K562 (cell line): ENCODE measurements around the gene SERTAD2. TPM values are rescaled to one million over a fixed set of nuclear protein-coding genes. Genes with fewer than 3 reads are reported as not detected.

Source experiments
- ATF6 ChIP-seq: sonication (generic); formaldehyde crosslinking; IDR thresholded peaks from 2 replicates; pipeline ENCODE4 v1.4.0; 2020; ENCODE audit warnings: mild to moderate bottlenecking, missing genetic modification reagents
- HES1 ChIP-seq: fragments of 450-650 bp; IDR thresholded peaks from 2 replicates; pipeline ENCODE4 v1.6.1; 2016; ENCODE audit warnings: low read depth, mild to moderate bottlenecking, moderate library complexity
- HINFP ChIP-seq: fragments of 450-650 bp; conservative IDR thresholded peaks from 2 replicates; pipeline ENCODE4 v1.6.1; 2016; ENCODE audit warnings: missing genetic modification characterization, low read depth, mild to moderate bottlenecking, control low read depth, missing compliant biosample characterization
- HMG20B ChIP-seq: fragments of 250-450 bp; sonication (Bioruptor Pico); IDR thresholded peaks from 2 replicates; pipeline ENCODE4 v1.5.0; 2021; ENCODE audit warnings: mild to moderate bottlenecking
- LCOR ChIP-seq: sonication (generic); formaldehyde crosslinking; IDR thresholded peaks from 2 replicates; pipeline ENCODE4 v1.8.0; 2022; ENCODE audit warnings: mild to moderate bottlenecking, missing genetic modification reagents
- MAZ ChIP-seq, 2 experiments: fragments of 450-650 bp in 1 of 2; sonication (generic) in 1 of 2; formaldehyde crosslinking; IDR thresholded peaks in 1 of 2; conservative IDR thresholded peaks in 1 of 2; 2 replicates each; pipeline versions ENCODE4 v1.4.0 to v1.5.0; 2020; ENCODE audit warnings: mild to moderate bottlenecking in 1 of 2, missing genetic modification reagents in 1 of 2
- MNT ChIP-seq, 2 experiments: fragments of 450-650 bp; conservative IDR thresholded peaks; 2 replicates each; pipeline ENCODE4 v1.6.1; 2017; ENCODE audit warnings: mild to moderate bottlenecking in 2 of 2, moderate library complexity in 2 of 2
- MTA3 ChIP-seq: fragments of 450-650 bp; formaldehyde crosslinking; IDR thresholded peaks from 2 replicates; pipeline ENCODE4 v1.6.1; 2017; ENCODE audit warnings: mild to moderate bottlenecking, borderline replicate concordance
- POLR2AphosphoS5 ChIP-seq: IDR thresholded peaks from 2 replicates; pipeline ENCODE4 v1.6.1; 2011; ENCODE audit warnings: mild to moderate bottlenecking, low read depth, low read length, moderate library complexity; ENCODE audit not compliant: control insufficient read depth, insufficient read depth
- POLR2H ChIP-seq: IDR thresholded peaks from 2 replicates; pipeline ENCODE4 v1.6.1; 2016; ENCODE audit warnings: missing genetic modification characterization, low read depth, mild to moderate bottlenecking, control low read depth, missing compliant biosample characterization, moderate library complexity
- TARDBP ChIP-seq: fragments of 450-650 bp; IDR thresholded peaks from 2 replicates; pipeline ENCODE4 v1.6.1; 2016
- TCF7L2 ChIP-seq: fragments of 150-350 bp; IDR thresholded peaks from 2 replicates; pipeline ENCODE4 v1.6.1; 2016; ENCODE audit warnings: low read depth, mild to moderate bottlenecking, low read length, moderate library complexity
- TSHZ1 ChIP-seq: fragments of 250-450 bp; sonication (Bioruptor Pico); IDR thresholded peaks from 2 replicates; pipeline ENCODE4 v1.4.0; 2020; ENCODE audit warnings: mild to moderate bottlenecking, moderate library complexity
- ZNF23 ChIP-seq: fragments of 250-450 bp; sonication (Bioruptor Pico); IDR thresholded peaks from 2 replicates; pipeline ENCODE4 v1.4.0; 2020; ENCODE audit warnings: mild to moderate bottlenecking
- polyA plus RNA-seq, 8 experiments: library from polyadenylated mRNA; depleted of rRNA in 4 of 8; stranded (reverse) in 5 of 8; unstranded in 3 of 8; fragments of >200 nt; fragmentation: Nextera tagmentation in 2 of 8; fragmentation: Illumina TruSeq in 1 of 8; extraction: Ambion mirVana in 2 of 8; extraction: Trizol in 1 of 8; gene quantifications; 2 replicates each; pipeline versions ENCODE4 v1.2.1 to v1.2.3, GENCODE V29; 2011 to 2014; ENCODE audit warnings: inconsistent platforms in 1 of 8, missing spikeins in 1 of 8
- total RNA-seq, 7 experiments: library from RNA; depleted of rRNA in 6 of 7; stranded (reverse); fragments of >200 nt in 6 of 7; fragmentation: Illumina TruSeq in 2 of 7; extraction: Trizol in 2 of 7; gene quantifications; 2 replicates each; pipeline versions ENCODE4 v1.2.1 to v1.2.3, GENCODE V29; 2011 to 2021; ENCODE audit warnings: low replicate concordance in 1 of 7

The SERTAD2 gene
- total and polyA plus RNA-seq, 9 of the 15 experiments (the other 6 are each of a cell fraction or from before 2014, with no cell fraction given): 3.0 to 12.5 (median 6.1) TPM

- TF ChIP-seq HINFP (tag) (no peak), MNT (conservative IDR thresholded peaks at IDR 0.05) (peak; percentile 34 to 65; a peak in 2 of 4 replicates), POLR2AphosphoS5 (peak; percentile 68), POLR2H (0 out of 2 replicates have a peak, but pooled peaks have one; percentile 8), TSHZ1 (CRISPR knock-in tag) (no peak), MTA3 (0 out of 2 replicates have a peak, but pooled peaks have one; percentile 35), ATF6 (no peak), LCOR (0 out of 2 replicates have a peak, but pooled peaks have one; percentile 28), TARDBP (no peak), HES1 (0 out of 2 replicates have a peak, but pooled peaks have one; percentile 13), HMG20B (CRISPR knock-in tag) (no peak), TCF7L2 (no peak), MAZ (CRISPR knock-in tag; conservative IDR thresholded peaks at IDR 0.05 in 1 of 2, IDR thresholded peaks at IDR 0.05 in 1 of 2) (no peak; a peak in 1 of 4 replicates), ZNF23 (CRISPR knock-in tag) (no peak)
Measured at GRCh38 chr2:64649013-64649484, 4.7 kb downstream of the SERTAD2 start (continued).
